Stimulated activated CD4-positive, alpha-beta T cell treated with anti-CD3 and anti-CD28 coated beads, Interleukin-4, amount 100 ng/mL, for 24 hours (primary cell): ENCODE measurements around the gene INVS.
"Not testable (repeated sequence)": the region's sequence is repeated elsewhere in the genome, so short reads cannot be mapped to it uniquely, and the experiment has no call there.

Source experiments
- DNase-seq: peaks from one replicate; pipeline ENCODE4 v3.0.0-alpha.2; 2020

INVS gene

DNA sequence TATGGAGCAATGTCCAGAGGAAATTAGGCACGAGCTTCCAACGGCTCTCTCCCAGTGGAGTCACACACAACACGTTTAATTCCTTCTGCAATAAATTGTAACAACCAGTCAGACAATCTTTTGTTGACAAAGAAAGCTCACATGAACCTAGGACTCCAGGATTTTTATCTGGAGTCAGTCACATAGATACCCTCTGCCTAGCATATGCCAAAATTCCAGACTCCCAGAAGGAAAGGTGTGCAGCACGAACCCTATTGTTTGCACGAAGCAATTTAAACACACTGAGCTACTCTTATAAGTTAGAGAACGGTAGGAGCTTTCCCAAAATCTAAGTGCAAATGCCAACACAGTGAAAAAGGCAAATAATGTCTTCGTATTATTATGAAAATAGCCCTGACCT lies 186.6 kb downstream of the INVS start:
- no peak for DNase-seq

DNA sequence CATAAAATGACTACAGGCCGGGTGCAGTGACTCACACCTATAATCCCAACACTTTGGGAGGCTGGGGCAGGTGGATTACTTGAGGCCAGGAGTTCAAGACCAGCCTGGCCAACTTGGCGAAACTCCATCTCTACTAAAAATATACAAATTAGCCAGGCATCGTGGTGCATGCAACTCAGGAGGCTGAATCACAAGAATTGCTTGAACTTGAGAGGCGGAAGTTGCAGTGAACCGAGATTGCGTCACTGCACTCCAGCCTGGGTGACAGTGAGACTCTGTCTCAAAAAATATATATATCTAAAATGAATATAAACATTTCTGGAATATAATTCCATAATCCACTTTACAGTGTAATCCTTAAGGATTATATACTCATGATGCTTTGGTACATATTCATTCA lies 187.2 kb downstream of the INVS start:
- no peak for DNase-seq

DNA sequence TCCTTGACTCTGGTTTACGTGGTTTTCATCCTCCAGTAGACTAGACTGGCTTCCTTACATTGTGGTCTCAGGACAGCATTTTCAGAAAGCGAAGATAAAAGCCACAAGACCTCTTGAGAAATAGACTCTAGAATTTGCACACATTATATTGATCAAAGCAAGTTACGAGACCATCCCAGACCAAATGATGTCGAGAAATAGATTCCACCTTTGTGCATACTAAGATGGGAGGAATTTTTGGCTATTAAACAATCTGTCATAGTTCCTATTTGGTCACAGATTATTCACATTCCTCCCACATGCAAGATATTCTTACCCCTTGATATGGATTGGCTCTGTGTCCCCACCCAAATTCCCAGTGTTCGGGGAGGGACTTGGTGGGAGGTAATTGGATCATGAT lies 188.1 kb downstream of the INVS start:
- no peak for DNase-seq

DNA sequence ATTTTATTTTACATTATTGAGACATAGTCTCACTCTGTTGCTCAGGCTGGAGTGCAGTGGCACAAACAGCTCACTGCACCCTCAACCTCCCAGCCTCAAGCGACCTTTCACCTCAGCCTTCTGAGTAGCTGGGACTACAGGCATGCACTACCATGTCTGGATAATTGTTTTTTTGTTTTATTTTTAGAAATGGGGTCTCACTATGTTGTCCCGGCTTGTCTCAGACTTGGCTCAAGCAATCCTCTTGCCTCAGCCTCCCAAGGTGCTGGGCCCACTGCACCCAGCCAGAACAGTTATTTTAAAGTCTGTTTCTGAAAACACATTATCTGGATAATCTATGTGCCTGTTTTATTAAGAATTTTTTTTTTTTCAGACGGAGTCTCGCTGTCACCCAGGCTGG lies 191.7 kb downstream of the INVS start:
- no peak for DNase-seq

DNA sequence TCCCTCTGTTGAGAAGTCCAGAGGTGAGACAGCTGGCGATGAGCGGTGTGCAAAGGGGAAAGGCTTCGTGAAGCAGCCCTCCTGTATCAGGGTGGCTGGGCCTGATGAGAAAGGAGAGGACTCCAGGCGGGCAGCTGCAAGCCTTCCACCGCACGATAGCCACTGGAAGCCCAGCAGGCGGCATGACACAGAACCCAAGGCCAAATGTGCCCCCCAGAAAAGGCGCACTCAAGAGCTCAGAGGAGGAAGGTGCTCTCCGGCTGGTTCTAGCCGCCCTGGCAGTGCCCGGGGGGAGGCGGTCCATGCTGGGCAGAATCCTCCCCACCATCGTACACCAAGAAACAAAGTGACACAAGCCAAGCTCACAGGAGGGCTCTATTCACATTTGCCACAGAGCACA lies 193.4 kb downstream of the INVS start:
- DNase-seq: no peak

DNA sequence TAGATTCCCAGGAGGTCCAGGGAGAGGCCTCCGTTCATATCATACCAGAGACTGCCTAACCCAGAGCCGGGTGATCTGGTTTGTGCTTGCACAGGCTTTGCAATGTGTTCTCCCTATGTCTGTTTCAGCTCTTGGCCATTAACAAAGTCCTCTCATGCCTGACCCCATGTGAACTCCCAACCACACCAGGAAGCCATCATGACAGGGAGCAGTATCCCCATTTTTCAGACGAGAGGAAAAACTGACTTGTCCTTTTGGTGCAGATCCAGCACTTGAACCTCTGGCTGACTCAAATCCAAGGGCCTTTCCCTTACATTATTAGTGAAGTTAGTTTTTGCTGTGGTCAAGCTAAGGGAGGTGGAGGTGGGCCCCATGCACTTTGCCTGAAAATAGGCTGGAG lies 195.3 kb downstream of the INVS start:
- DNase-seq: no peak

DNA sequence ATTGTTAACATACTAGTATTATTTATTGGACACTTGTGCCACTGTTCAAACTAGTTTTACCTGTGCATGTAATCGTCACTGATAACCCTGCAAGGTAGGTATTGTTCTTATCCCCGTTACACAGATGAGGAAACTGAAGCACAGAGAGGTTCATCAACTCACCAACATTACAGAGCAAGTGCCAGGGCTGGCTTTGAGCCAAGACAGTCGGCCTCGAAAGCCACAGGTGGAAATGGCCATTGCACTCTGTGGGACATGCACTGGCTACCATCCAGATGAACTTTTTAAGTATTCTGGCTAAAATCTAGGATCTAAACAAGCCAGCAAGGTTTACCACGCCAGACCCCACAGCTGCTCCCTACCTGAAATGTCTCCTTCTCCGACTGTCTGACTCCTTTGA lies 195.8 kb downstream of the INVS start:
- DNase-seq: no peak

DNA sequence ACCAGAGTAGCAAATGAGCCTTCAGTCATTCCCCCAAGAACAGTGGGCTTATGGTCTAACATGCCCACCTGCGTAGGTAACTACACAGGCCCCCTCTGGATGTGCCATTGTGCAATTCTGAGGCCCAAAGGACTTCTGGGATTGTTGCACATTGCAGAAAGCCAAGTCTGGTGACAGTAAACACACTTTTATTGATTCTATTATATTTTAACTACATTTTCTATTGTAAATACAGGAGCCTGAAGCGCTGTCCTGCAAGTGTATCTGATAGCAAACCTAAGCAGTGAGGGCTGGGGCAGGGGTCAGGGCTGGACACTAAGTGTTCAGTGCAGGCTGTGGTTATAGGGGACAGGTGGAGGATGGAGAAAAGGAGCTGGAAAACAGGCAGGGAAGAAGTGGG lies 196.2 kb downstream of the INVS start:
- DNase-seq: no peak

DNA sequence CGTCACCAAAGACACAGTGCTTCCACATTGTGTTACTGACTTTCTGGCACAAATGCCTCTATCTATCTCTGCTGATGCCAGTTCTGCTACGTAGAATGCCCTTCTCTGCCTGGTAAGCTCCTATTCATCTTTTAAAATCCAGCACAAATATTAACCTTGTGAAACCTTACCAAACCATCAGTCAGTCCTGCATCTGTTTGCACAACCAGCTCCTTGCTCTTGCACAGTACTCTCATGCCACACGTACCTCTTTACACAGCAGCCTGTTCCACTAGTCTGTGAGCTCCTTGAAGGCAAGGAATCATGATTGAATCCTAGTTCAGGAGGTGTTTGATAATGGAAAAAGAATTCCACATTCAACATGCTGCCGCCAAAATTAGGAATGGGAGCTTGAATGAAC lies 197.4 kb downstream of the INVS start:
- DNase-seq: no peak

DNA sequence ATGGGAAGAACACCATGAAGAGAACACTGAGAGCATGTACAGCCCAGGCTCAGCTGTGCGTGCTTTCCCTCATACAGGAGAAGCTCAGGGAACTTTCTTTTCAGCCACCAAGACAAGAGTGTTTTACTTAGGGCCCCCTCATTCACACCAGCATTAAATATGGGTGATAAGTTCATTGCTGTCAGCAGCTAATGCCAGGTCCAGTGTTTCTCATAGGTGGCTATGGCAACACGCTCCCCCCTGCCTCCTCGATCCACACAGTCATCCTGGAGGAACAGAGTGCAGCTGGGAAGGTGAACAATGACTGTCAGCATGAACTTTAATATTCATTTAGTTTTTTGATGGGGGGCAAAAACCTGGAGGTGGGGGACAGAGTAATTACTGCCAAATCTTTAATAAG lies 199.3 kb downstream of the INVS start:
- DNase-seq: no peak

DNA sequence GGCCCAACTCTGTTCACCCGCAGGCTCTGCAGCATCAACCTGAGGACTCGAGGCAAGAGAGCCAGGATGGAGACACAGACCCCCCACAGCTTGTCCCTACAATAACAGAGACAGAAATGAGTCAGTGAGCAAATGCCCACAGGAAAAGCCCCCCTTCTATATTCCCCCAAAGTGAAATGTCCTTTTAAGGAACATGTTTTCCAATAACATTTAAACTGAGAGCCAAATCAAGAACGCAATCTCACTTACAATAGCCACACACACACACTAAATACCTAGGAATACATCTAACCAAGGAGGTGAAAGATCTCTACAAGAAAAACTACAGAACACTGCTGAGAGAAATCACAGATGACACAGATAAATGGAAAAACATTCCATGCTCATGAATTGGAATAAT lies 204.7 kb downstream of the INVS start:
- DNase-seq: no peak

DNA sequence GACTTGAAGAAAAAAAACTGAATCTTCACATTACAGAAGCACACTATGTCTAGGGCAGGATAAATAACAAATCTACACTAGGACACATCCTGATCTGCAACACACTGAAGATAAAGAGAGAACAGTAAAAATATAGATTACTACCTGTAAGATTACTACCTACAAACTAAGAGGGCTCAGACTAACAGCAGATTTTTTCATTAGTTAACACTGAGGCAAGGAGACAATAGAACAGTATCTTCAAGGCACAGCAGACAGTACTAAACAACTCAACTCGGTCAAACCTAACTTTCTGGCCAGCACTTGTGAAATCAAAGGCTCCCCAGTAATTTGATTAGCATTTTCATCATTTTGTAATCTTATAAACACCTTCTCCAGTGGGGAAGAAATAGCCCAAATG lies 207.2 kb downstream of the INVS start:
- DNase-seq: no peak

DNA sequence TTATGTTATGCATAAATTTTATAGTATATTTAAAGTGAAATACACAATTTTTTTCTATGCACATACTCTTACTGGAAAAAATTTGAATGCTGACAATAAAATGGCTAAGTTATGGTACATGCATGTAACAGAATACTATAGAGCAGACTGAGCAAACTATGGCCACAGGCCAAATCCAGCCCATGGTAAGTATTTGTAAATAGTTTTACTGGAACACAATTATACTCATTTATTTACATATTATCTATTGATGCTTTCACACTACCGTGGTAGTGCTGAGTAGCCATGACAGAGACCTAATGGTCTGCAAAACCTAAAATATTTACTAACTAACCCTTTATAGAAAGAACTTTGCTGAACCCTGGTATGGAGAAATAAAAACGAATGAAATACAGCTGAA lies 208.0 kb downstream of the INVS start:
- DNase-seq: no peak

DNA sequence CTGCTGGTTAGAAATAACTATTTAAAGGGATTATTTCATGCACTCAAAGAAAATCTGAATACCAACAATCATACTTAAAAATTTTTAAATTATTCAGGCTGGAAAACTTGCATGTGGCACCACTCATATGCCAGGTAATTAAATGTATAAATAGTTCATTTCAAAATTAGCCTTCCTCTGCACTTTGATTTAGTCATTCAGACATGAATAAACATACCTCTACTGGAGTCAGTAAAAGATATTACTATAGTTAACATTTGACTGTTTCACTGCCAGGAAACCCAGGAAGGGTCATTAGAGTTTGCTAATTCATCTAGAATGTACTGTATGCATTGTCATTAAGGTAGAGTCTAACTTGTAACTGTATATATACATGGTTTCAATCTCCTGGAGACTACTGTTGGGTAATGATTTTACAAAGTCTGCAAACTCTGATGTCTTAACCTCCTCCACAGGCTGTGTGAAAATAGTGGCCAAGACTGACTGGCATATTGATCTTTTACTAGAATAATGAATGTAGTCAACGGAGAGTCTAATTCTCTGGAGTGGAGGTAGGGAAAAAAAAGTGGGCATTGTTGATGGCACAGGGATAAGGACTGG lies 210.0 kb downstream of the INVS start:
- no peak for DNase-seq

DNA sequence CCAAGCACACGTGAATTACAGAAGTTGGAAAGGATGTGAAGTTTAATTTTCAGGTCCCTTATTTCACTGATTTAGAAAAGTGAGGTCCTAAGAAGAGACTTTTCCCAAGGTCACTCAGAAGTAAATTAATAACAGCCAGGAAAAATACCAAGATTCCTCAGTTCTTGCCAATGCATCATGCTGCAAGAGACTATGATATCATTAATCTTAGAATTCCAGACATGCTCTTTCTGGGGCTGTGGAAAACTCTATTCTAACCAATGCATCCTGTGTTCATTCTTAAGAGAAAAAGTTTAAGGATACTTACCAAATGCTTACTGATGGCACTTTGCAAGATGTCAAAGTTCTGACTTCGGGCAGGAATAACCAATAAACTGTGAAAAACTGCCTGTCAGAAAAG lies 210.9 kb downstream of the INVS start:
- no peak for DNase-seq

DNA sequence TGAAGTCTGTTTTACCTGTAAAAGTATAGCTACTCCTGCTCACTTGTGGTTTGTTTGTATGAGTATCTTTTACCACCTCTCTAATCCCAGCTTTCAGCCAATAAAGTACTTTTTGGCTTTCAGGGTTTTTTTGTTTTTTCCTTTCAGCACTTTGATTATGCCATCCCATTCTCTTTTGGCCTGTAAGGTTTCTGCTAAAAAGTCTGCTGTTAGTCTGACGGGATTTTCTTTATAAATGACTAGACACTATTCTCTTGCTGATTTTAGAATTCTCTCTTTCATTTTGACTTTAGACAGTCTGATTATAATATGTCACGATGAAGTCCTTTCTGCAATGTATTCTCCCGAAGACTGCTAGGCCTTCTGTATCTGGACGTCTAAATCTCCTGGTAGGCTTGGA lies 216.5 kb downstream of the INVS start:
- DNase-seq: no peak

DNA sequence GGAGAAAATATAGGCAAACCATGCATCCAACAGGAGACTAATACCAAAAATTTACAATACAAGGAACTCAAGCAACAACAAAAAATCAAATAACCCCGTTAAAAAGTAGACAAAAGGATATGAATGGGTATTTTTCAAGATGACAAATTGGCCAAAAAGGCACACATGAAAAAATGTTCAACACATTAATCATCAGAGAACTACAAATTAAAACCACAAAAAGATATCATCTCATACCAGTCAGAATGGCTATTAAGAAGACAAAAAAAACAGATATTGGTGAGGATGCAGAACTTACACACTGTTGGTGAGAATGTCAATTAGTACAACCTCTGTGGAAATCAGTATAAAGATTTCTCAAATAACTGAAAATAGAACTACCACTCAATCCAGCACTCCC lies 218.7 kb downstream of the INVS start:
- DNase-seq: no peak

DNA sequence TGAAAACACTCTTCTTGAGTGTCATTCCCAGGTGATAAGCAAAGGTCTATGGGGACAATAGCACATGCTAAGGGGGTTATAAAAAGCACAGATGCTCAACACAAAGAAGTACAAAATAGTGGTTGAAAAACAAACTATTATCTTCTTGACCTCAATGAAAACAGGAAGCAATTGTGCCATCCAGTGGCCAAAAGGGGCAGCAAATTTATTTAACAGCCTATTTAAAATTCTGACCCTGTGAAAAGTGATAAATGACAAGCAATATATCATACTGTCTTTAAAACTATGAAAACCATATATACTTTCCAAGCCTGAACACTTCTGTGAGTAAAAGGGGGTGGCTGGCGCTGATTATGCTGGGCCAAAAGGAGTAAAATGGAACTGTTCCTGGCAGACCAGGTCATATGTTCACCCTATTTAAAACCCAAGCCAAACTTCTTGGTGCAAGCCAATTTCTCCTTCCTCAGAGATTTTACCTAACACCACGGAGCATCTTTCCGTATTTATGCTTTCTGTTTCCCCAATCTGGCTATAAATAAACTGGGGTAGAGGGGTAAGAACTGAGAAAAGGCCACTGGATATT lies 224.0 kb downstream of the INVS start:
- peak; percentile 18 for DNase-seq

DNA sequence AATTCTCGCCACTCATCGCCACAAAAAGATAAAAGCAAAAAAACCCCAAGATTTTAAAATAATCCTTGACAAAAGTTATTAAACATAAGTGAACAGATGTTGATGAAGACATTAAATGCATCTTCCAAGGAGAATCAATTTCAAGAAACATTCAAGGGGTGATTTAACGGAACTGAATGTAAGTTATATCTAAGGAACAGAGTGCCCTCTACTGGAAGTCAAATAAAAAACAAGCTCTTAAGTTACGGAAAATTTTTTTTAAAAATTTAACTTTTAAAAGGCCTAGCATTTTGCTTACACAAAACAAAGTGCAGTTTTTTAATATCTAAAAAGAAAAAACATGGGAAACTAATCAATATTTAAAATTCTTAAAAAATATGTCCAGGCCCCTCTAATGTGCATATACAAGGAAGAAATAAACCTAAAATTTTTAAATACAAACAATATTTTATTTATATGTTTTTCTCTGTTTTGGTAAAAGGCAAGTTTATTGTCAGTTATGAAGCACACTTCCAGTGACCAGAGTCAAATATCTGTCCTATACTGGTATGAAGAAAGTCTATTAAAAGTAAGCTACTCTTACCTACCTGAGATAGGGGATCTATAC lies 225.7 kb downstream of the INVS start:
- no peak for DNase-seq

DNA sequence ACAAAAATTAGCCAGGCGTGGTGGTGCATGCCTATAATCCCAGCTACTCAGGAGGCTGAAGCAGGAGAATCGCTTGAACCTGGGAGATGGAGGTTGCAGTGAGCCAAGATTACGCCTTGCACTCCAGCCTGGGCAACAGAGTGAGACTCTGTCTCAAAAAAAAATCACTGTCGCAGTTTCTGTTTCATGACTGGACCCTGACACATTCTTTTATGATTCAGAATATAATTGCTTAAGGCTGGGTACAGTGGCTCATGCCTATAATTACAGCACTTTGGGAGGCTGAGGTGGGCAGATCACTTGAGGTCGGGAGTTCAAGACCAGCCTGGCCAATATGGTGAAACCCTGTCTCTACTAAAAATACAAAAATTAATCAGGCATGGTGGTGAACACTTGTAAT lies 239.7 kb downstream of the INVS start:
- DNase-seq: not testable (repeated sequence)

DNA sequence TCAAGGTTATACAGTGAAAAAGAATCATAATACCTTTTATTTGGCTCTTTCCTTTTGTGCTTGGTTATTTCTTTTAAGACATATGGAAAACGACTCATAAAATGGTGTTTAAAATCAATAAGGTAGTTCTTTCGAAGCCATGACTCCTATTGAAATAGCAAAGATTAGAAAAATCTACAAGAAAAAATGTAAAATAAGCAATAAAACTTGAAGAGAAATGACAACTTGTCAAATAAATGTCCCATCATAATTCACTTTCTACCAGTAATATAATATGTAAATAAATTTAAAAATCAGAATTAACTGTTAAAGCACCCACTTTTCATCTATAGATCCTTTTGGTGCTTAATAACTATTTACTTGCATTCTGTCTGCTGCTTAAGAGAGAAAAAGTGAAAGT lies 241.2 kb downstream of the INVS start:
- no peak for DNase-seq

DNA sequence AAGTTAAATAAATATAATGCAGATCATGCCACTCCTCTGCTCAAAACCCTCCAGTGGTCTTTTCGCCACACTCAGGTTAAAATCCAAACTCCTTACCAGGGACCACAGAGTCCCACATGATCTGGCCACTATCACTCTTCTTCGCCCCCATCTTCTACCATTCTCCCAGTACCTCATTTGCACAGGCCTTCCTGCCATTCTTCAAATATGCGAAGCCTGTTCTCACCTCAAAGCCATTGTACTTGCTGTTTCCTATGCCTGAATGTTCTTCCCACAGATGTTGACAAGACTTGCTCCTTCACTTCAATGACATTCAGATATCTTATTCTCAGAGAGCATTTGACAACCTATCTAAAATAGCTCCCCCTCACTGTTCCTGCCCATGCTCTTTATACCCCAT lies 242.8 kb downstream of the INVS start:
- DNase-seq: no peak

DNA sequence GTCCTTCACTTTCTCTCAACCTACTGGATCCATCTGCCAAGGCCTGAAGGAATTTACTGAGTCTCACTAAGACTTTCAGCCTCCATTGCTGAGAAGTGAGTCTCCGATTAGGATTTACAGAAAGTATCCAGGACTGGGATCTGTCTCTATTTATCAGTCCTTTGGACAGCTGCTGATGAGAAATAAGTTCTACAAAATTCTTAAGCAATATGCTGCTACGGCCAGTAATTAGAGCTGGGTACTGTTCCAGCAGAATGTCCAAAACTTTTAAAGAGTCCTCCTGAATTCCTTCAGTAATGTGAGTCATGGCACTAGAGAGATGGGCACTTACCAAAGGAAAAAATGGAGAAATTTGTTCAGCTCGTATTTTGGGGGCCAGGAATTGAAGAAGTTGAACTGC lies 247.8 kb downstream of the INVS start:
- no peak for DNase-seq

DNA sequence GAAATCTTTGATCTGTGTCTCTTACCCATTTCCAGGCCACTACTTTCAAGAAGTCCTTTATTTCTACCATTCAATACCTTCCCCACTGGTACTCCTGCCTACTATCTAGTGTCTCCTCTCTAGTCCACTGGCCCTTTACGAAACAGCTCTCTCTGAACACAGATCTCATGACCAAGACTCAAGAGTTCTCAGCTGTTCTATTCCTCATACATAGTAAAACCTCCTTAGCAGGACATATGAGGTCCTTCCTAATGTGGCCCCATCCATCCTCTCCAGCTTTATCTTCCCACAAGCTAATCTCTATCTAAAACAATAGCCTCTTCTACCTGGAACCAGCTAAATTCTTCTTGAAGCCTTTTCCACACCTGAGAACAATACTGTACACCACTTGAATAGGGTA lies 251.1 kb downstream of the INVS start:
- no peak for DNase-seq
